GM12891 (cell line): Measurements from ENCODE around the gene HBP1. TPM values are rescaled to one million over a fixed set of nuclear protein-coding genes. Genes with fewer than 3 reads are reported as not detected.
A peak's percentile ranks its signal among the peaks of the same experiment; 100 is the strongest.

ENCODE experiments used
- DNase-seq: peaks from one replicate; pipeline ENCODE4 v3.0.0; 2011; ENCODE audit warnings: low spot score; ENCODE audit not compliant: insufficient read length
- FAIRE-seq: peaks from 2 replicates; lab custom pipeline; 2011; peaks lifted over from hg19 to GRCh38; lab: Jason Lieb, UNC
- PAX5 ChIP-seq: IDR thresholded peaks from 2 replicates; pipeline ENCODE4 v1.6.1; 2011; ENCODE audit warnings: low read length, moderate library complexity, mild to moderate bottlenecking; ENCODE audit not compliant: insufficient read depth, severe bottlenecking
- POLR2A ChIP-seq: IDR thresholded peaks from 2 replicates; pipeline ENCODE4 v1.6.1; 2011; ENCODE audit warnings: low read depth, low read length, control low read depth
- POLR2AphosphoS5 ChIP-seq: IDR thresholded peaks from 2 replicates; pipeline ENCODE4 v1.6.1; 2011; ENCODE audit warnings: low read depth, low read length, control low read depth
- POU2F2 ChIP-seq: IDR thresholded peaks from 2 replicates; pipeline ENCODE4 v1.6.1; 2011; ENCODE audit warnings: low read depth, mild to moderate bottlenecking, control low read depth, low read length, moderate library complexity
- SPI1 ChIP-seq: IDR thresholded peaks from 2 replicates; pipeline ENCODE4 v1.6.1; 2011; ENCODE audit warnings: low read depth, low read length, control low read depth
- TAF1 ChIP-seq: IDR thresholded peaks from 2 replicates; pipeline ENCODE4 v1.6.1; 2011; ENCODE audit warnings: low read depth, low read length, control low read depth
- polyA plus RNA-seq: library from polyadenylated mRNA; unstranded; fragments of >200 nt; gene quantifications from one replicate; pipeline ENCODE4 v1.2.1, GENCODE V29; 2012; ENCODE audit warnings: low read depth, missing spikeins, inconsistent platforms; ENCODE audit not compliant: missing spikeins

The HBP1 gene
- 9.1 TPM for polyA plus RNA-seq

GRCh38 chr7:107168233-107169119 is at the start of gene HBP1:
Gene HBP1 (plus strand): TSS chr7:107169003. CDS start chr7:107179894, 10,891 bp downstream.
- peak; percentile 96 for FAIRE-seq
- DNase-seq: peak; percentile 72
- TF ChIP-seq POLR2A: peak; percentile 56
- TF ChIP-seq POLR2AphosphoS5: no peak; the same call in 1 of the 2 replicates
- no peak; the same call in 1 of the 2 replicates for TF ChIP-seq POU2F2
- no peak for TF ChIP-seq SPI1
- no peak for TF ChIP-seq PAX5
- TF ChIP-seq TAF1: peak; percentile 54; the same call in 1 of the 2 replicates

GRCh38 chr7:107119376-107120105 is 49.3 kb upstream of the HBP1 start:
- DNase-seq (no peak), FAIRE-seq (no peak)
- TF ChIP-seq POLR2AphosphoS5 (no peak), TAF1 (no peak), PAX5 (no peak), POU2F2 (no peak), SPI1 (no peak), POLR2A (no peak)

GRCh38 chr7:107122486-107122911 is 46.3 kb upstream of the HBP1 start:
- no peak for FAIRE-seq

GRCh38 chr7:107123392-107123791 is 45.4 kb upstream of the HBP1 start:
- TF ChIP-seq PAX5: no peak
- TF ChIP-seq POLR2A: no peak
- no peak for TF ChIP-seq POLR2AphosphoS5
- TF ChIP-seq POU2F2: no peak
- TF ChIP-seq SPI1: no peak
- TF ChIP-seq TAF1: no peak

More at GRCh38 chr7:107122486-107122911, 46.3 kb upstream of the HBP1 start:
- TF ChIP-seq PAX5: no peak
- TF ChIP-seq POU2F2: no peak
- TF ChIP-seq POLR2AphosphoS5: no peak
- TF ChIP-seq TAF1: no peak
- no peak for TF ChIP-seq SPI1
- DNase-seq: no peak

GRCh38 chr7:107125475-107125874 is 43.3 kb upstream of the HBP1 start:
- FAIRE-seq (no peak), DNase-seq (no peak)
- TF ChIP-seq TAF1 (no peak), SPI1 (no peak), PAX5 (no peak), POLR2AphosphoS5 (no peak), POU2F2 (no peak), POLR2A (no peak)

More at GRCh38 chr7:107123392-107123791, 45.4 kb upstream of the HBP1 start:
- DNase-seq: no peak
- FAIRE-seq: no peak

GRCh38 chr7:107128217-107128616 is 40.6 kb upstream of the HBP1 start:
- TF ChIP-seq POLR2A: no peak
- no peak for TF ChIP-seq POU2F2
- no peak for TF ChIP-seq POLR2AphosphoS5
- TF ChIP-seq SPI1: no peak
- TF ChIP-seq TAF1: no peak
- TF ChIP-seq PAX5: no peak
- FAIRE-seq: no peak
- no peak for DNase-seq

GRCh38 chr7:107128748-107129147 is 40.1 kb upstream of the HBP1 start:
- TF ChIP-seq TAF1: no peak
- no peak for TF ChIP-seq POLR2AphosphoS5
- no peak for TF ChIP-seq PAX5
- no peak for TF ChIP-seq POU2F2
- no peak for TF ChIP-seq POLR2A
- no peak for TF ChIP-seq SPI1
- DNase-seq (no peak), FAIRE-seq (no peak)

GRCh38 chr7:107130487-107131220 is 38.1 kb upstream of the HBP1 start:
- FAIRE-seq (no peak), DNase-seq (no peak)
- TF ChIP-seq POLR2AphosphoS5 (no peak), TAF1 (no peak)

GRCh38 chr7:107133396-107133795 is 35.4 kb upstream of the HBP1 start:
- no peak for TF ChIP-seq POLR2AphosphoS5
- TF ChIP-seq POU2F2: no peak
- no peak for TF ChIP-seq SPI1
- no peak for TF ChIP-seq PAX5
- no peak for TF ChIP-seq TAF1
- no peak for TF ChIP-seq POLR2A
- no peak for DNase-seq
- FAIRE-seq: no peak
